Measurements from ENCODE around the gene HOTAIR.

Gene HOTAIR

GRCh38 chr12:53972152-53972702, 2.5 kb downstream of the HOTAIR start:
- DNase-seq, result no peak

DNA sequence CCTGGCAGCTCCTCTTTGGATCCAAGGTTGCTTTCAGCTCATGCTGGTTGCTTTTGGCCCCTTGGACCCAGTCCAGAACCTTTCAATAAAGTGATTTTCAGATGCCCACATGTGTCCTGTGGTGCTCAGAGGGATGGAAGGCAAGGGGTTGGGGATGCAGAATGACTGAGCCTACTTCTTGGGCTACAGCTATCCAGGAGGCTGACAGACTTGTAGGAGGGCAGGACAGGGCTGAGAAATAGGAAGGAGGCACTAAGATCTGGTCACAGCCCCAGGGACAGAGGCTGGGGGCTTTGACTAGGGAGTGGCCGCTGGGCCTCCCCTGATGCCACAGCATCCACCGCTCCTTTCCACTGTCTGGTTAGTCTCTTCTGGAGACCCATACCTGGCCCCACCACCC, 3.1 kb downstream of the HOTAIR start:
- DNase-seq, result no peak

- DNase-seq, result no peak
These were observed 3.6 kb downstream of the HOTAIR start for GRCh38 chr12:53971129-53971528.

- DNase-seq, result no peak
These were observed 4.3 kb downstream of the HOTAIR start for GRCh38 chr12:53970451-53970850.

DNA sequence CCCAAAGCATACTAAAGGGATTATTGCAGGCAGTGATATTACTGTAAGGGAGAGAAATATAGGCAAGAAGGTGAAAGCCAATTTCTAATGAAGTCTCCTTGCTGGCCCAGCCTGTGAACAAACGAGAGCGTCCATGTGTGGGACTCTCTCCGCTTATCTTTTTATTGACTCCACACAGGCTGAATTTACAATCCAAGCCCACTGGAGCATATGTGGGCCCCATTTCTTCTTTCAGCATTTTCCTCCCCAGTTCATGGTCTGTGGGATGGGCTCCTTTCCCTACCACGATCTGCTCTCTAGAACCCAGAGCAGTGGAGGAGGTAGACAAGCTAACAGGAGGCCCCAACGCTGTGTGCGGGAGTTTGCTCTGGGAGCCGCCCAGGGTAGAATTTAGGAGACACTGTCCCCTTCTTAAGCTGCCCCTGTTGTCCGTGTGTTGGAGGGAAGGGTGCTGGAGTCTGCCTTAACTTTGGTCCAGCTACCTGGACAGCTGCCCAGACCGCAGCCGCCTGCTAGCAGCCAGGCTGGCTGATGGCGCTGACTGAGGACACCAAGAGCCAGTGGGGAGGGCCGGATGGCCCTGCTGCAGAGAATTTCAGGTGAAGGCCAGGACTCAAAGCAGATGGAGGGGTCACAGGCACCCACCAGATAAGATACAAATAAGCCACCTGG, 5.0 kb downstream of the HOTAIR start:
- no peak for DNase-seq

- DNase-seq, result no peak
These were observed 6.3 kb downstream of the HOTAIR start for GRCh38 chr12:53968214-53969127.

DNA sequence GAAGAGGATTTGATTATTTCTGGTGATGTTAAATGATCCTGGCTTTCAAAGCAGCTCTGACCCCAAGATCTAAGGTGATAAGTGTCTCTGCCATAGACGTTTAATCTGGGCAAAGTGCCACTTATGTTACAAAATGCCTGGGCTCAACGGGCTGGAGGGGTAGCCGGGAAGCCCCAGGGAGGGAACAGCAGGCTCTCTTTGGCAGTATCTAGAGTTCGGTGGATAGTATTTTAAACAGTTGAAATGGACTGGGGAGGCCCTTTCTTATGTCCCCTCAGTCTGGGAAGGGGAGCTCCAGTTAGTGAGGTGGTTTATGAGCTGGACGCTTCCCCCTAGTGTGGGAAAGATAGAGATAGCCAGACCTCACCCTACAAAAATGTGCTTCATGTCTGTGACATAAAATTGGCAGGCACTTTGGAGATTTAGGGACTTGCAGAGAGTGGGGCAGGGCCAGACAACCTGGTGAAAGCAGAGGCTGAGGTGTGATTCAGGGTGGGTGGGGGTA, 7.3 kb downstream of the HOTAIR start:
- no peak for DNase-seq

GRCh38 chr12:53966385-53967133, 8.2 kb downstream of the HOTAIR start:
- no peak for DNase-seq

DNA sequence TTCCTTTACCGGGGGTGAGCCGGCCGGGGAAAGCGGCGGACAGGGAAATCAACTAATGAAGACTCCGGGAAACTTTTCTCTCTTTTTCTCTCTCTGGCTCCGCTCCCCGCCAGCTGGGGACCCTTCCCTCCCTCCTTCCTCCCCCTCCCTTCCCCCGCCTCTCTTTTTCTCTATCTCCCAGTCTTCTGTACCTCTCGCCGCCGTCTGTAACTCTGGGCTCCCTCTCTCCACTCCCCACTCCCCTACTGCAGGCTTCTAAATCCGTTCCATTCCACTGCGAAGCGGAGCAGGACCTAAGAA, 8.7 kb downstream of the HOTAIR start:
- no peak for DNase-seq

DNA sequence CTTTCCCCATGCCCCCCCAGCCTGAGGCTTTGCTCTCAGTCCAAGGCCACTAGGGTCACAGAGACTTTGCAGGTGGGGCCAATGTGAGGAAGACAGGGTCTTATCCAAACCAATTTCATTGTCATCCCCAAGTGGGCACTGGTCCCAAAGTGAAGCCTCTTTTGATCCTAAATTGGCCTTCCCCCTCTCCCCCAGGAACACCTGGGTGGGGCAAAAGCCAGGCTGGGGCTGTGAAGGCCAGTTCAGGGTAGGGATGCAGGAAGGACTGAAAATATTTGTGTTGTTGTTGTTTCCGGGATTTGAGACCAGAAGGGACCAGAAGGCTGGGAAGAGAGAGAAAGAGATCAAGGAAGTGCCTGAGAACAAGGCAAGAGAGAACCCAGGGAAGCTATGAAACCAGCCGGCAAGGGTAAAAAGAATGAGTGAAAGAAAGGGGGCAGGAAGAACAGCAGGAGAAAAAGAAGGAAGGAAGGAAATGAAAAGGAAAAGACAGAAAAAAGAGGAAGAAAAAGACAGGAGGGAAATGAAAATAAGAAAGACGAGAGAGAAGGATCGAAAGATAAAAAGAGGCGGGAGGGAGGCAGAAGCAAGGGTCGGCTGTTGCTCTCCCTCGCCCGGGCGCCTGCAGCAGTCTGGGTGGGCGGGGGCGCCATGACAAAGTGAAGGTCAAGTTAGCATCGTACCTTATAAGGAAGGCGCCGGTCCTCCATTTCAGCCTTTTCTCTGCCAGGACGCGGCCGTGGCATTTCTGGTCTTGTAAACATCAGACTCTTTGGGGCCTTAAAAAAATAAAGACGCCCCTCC, 9.3 kb downstream of the HOTAIR start:
- no peak for DNase-seq

GRCh38 chr12:53964315-53964713, 10.4 kb downstream of the HOTAIR start:
- no peak for DNase-seq

- DNase-seq, result no peak
These were observed 11.1 kb downstream of the HOTAIR start for GRCh38 chr12:53963434-53964314.

DNA sequence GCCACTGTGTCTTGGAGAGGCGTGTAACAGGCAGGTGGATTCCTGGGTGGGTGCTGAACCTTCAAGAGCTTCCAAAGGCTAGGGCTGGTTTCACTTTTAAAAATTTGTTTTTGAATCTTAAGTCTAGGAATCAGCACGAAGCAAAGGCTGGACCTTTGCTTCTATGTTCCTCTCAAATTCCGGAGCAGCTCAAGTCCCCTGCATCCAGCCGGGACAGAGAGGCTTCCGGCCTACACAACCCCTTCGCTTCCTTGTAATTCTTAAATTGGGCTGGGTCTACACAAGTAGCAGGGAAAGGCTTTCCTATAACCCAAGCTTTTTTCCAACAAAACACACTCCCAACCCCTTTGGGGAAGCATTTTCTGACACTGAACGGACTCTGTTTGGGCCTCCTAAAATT, 11.7 kb downstream of the HOTAIR start:
- DNase-seq, result no peak

DNA sequence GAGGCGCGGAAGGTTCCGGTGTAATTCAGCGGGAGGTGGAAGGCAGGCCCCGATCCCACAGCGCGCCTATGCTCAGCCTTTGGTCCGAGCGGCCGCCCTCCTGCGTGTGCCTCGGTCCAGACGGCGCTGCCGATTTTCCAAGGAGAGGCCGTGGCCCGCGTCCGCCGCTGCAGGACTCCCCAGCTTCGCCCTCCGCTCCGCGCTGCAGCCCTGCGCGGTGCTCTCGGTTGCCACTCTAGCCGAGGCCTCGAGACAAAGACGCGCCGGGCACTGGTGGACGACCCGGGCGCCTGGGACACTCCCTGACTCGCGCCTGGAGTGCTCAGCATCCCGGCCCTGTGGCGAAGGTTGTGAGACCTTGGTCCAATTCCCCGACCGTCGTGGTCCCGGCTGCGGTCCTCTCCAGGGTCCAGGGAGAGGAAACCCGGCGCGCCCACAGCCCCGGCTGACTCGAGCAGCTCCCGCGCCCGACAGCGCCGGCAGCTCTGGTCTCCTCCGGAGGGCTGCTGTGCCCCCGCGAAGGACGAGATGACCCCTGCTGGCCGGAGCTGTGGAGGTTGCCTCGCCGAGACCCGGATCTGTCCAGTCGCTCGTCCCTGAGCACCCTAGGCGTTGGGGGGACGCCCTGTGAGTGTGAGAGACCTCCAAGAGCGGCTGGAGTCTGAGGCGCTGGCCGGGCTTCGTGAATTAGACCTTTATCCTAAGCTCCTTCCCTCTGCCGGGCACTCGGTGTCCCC, 13.6 kb downstream of the HOTAIR start:
- DNase-seq, result no peak

DNA sequence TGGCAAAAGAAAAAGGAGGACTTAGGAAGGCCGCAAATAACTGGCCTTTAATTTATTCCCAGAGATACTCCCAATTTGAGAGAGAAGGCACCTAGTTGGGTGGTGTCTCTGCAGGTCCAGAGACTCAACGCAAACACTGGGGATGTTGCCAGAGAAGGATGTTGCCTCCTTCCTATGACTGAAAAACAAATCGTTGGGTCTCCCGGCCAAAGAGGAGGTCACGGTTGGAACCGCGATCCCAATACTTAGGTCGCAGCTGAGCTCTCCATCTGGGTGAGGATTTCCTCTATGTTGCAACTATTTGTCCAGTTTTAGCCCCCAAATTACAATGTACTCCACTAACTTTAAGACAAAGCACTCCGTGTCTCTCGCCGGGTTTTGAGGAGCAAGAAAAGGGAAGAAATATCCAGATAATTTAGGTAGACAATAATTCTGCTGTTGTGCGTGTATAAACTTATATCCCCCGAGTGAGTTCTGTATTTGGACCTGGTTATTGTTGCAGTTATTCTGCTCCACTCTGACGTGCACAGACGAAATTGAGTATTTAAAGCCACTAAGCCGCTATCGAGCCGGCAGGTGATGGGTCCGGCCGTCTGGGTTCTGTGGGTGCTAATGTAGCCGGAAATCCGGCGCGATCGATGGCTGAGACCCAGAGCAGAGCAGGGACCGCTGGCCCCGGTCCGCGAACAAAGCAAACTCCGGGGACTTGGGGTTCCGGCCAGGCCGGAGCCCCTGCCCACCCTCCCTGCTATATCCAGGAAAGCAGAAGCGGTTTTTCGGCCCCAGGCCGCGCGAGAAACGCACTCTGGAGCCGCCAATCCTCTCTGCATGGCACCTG, 14.3 kb downstream of the HOTAIR start:
- no peak for DNase-seq

GRCh38 chr12:53959314-53959713, 15.4 kb downstream of the HOTAIR start:
- no peak for DNase-seq

GRCh38 chr12:53958128-53958527, 16.6 kb downstream of the HOTAIR start:
- no peak for DNase-seq

GRCh38 chr12:53956914-53957536, 17.7 kb downstream of the HOTAIR start:
- no peak for DNase-seq

GRCh38 chr12:53956251-53956887, 18.4 kb downstream of the HOTAIR start:
- DNase-seq, result no peak
